T-helper 22 cell (primary cell): ENCODE measurements around the gene RCN2.

Experiments
- DNase-seq: peaks from one replicate; pipeline ENCODE4 v3.0.0-alpha.2; 2020; ENCODE audit warnings: low read depth

RCN2 gene

GRCh38 chr15:76994496-76994895 lies 62.9 kb downstream of the RCN2 start:
- no peak for DNase-seq

- DNase-seq, result peak; percentile 40
Measured at GRCh38 chr15:76994971-76995945, 63.7 kb downstream of the RCN2 start, which contains the start of gene PSTPIP1. Gene PSTPIP1, plus strand, starts transcription at chr15:76995126. Its CDS starts 448 bp downstream, at chr15:76995574.

GRCh38 chr15:76996076-76996525 lies 64.6 kb downstream of the RCN2 start:
- DNase-seq, result no peak

GRCh38 chr15:76996526-76997401 lies 65.2 kb downstream of the RCN2 start:
- peak; percentile 37 for DNase-seq

- no peak for DNase-seq
Measured at GRCh38 chr15:76998663-76999285, 67.2 kb downstream of the RCN2 start.

- no peak for DNase-seq
Measured at GRCh38 chr15:76999996-77000395, 68.4 kb downstream of the RCN2 start.

- DNase-seq, result no peak
Measured at GRCh38 chr15:77001351-77001750, 69.8 kb downstream of the RCN2 start.

- no peak for DNase-seq
Measured at GRCh38 chr15:77001966-77002365, 70.4 kb downstream of the RCN2 start.

GRCh38 chr15:77002436-77002835 lies 70.9 kb downstream of the RCN2 start:
- no peak for DNase-seq

GRCh38 chr15:77002954-77003912 lies 71.7 kb downstream of the RCN2 start:
- DNase-seq, result peak; percentile 69
